ENCODE results near the gene ZMIZ1. TPM values are rescaled to one million over a fixed set of nuclear protein-coding genes. Genes with fewer than 3 reads are reported as not detected.

The ZMIZ1 gene
- total and polyA plus RNA-seq, 2 donors (not counting 1 experiment from before 2014, with no cell fraction given), result 6.3 to 30.6 TPM

DNA sequence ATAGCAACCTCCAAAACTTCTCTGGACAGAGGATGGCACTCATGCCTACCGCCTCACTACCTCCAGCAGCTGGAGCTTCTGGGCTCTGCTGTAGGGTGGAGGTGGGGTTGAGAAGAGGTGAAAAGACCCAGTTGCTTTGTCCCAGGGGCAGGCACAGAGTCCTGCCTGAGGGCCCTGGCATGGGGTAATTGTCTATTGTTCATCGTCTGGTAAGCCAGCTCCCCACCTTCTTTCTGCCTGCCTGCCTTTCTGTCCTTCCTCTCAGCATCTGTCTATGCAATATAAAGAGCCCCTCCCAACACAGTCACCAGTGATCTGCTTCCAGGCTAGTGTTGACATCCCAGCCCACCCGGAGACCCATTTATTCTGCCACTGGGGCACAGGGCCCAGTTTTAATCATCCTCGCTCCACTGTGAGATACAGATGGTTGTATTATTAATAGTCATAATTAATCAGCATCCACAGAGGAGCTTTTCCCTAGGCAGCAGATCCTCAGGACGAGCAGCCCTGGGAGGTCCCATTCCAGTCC is 39.0 kb downstream of the ZMIZ1 start:
- Histone ChIP-seq H3K27me3 (ENCODE audit: control insufficient read depth, insufficient read depth, low read length) (no peaks in the 10 kb centered on the region), H3K9ac (ENCODE audit: insufficient read depth, low read length) (no peak overlapping the region), H3K4me1 (ENCODE audit: control insufficient read depth, extremely low read depth, insufficient read depth, low read length) (peaks cover 23% of the 10 kb centered on the region), H3K9me3 (ENCODE audit: control insufficient read depth, insufficient read depth, low read depth, low read length) (no peaks in the 10 kb centered on the region), H2AFZ (ENCODE audit: low read length) (no peak overlapping the region), H3K27ac (ENCODE audit: insufficient read depth, low read length) (no peak overlapping the region), H4K20me1 (ENCODE audit: control insufficient read depth, extremely low read depth, insufficient read depth, low read length) (peaks cover 3% of the 10 kb centered on the region), H3K4me2 (ENCODE audit: extremely low read depth, insufficient read depth, low read length) (no peak overlapping the region), H3K36me3 (ENCODE audit: control insufficient read depth, insufficient read depth, low read length) (peaks cover 6% of the 10 kb centered on the region), H3K79me2 (ENCODE audit: control insufficient read depth, insufficient read depth, low read length) (peaks cover 100% of the 10 kb centered on the region), H3K4me3 (replicated peaks in 1 of 4; ENCODE audit: control extremely low read depth in 1 of 4, insufficient read depth in 1 of 4, low read depth in 3 of 4, low read length in 4 of 4) (no peak overlapping the region)
- TF ChIP-seq, protein P1, sequence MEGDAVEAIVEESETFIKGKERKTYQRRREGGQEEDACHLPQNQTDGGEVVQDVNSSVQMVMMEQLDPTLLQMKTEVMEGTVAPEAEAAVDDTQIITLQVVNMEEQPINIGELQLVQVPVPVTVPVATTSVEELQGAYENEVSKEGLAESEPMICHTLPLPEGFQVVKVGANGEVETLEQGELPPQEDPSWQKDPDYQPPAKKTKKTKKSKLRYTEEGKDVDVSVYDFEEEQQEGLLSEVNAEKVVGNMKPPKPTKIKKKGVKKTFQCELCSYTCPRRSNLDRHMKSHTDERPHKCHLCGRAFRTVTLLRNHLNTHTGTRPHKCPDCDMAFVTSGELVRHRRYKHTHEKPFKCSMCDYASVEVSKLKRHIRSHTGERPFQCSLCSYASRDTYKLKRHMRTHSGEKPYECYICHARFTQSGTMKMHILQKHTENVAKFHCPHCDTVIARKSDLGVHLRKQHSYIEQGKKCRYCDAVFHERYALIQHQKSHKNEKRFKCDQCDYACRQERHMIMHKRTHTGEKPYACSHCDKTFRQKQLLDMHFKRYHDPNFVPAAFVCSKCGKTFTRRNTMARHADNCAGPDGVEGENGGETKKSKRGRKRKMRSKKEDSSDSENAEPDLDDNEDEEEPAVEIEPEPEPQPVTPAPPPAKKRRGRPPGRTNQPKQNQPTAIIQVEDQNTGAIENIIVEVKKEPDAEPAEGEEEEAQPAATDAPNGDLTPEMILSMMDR (conservative IDR thresholded peaks at IDR 0.05 in 1 of 2, IDR thresholded peaks at IDR 0.05 in 1 of 2; ENCODE audit: low read depth in 1 of 2, low read length in 2 of 2), result no peak
- TF ChIP-seq EZH2 (IDR thresholded peaks at IDR 0.05; ENCODE audit: low read length, missing control alignments), result no peak
- DNase-seq (ENCODE audit: low read depth in 2 of 2), result no peak

DNA sequence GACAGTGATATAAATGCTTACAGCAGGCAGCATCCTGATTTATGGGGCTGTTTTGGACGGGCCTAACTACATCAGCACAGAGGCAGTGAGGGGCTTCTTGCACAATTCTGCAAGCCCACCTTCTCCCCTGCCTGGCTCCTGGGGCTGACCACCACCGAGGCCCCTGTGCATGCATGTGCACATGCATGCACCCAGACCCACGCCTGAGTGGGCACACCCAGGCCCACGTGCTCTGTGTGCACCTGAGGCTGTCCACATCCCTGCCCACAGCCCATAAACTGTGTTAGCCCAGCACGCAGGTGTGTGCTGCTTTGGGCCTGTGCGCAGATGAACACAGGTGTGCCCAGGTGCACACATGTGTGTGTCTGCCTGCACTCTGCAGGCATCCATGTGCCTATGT is 40.0 kb downstream of the ZMIZ1 start:
- no peak overlapping the region for H3K27ac ChIP-seq (ENCODE audit: insufficient read depth, low read length)
- no peaks in the 10 kb centered on the region for H3K9me3 ChIP-seq (ENCODE audit: control insufficient read depth, insufficient read depth, low read depth, low read length)
- H3K36me3 ChIP-seq (ENCODE audit: control insufficient read depth, insufficient read depth, low read length), result peaks cover 8% of the 10 kb centered on the region
- no peak overlapping the region for H3K4me2 ChIP-seq (ENCODE audit: extremely low read depth, insufficient read depth, low read length)
- TF ChIP-seq, protein P1 (conservative IDR thresholded peaks at IDR 0.05 in 1 of 2, IDR thresholded peaks at IDR 0.05 in 1 of 2; ENCODE audit: low read depth in 1 of 2, low read length in 2 of 2), result no peak
- no peak for TF ChIP-seq EZH2 (IDR thresholded peaks at IDR 0.05; ENCODE audit: low read length, missing control alignments)
- peaks cover 31% of the 10 kb centered on the region for H3K4me1 ChIP-seq (ENCODE audit: control insufficient read depth, extremely low read depth, insufficient read depth, low read length)
- no peak overlapping the region for H3K4me3 ChIP-seq (replicated peaks in 1 of 4; ENCODE audit: control extremely low read depth in 1 of 4, insufficient read depth in 1 of 4, low read depth in 3 of 4, low read length in 4 of 4)
- H4K20me1 ChIP-seq (ENCODE audit: control insufficient read depth, extremely low read depth, insufficient read depth, low read length), result peaks cover 3% of the 10 kb centered on the region
- no peak for DNase-seq (ENCODE audit: low read depth in 2 of 2)
- H3K9ac ChIP-seq (ENCODE audit: insufficient read depth, low read length), result no peak overlapping the region
- no peaks in the 10 kb centered on the region for H3K27me3 ChIP-seq (ENCODE audit: control insufficient read depth, insufficient read depth, low read length)
- H3K79me2 ChIP-seq (ENCODE audit: control insufficient read depth, insufficient read depth, low read length), result peaks cover 100% of the 10 kb centered on the region
- no peak overlapping the region for H2AFZ ChIP-seq (ENCODE audit: low read length)

DNA sequence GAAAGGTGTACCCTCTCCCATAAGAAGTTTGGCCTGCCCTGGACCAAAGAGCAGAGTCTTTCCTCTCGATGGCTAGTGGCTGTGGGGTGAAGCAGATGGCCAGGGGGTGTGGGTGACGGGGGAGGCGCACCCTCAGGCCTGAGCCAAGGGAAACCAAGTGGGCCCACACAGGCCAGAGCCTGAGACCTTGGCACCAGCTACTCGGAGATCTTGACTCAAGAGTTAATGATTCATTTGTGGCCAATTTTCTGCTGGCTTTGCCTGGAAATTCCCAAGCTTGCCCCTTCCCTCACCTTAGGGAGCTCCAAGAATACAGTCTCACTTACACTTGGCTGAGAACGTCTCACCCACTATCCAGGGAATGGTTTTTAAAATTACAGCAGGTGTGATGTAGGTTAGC is 42.7 kb downstream of the ZMIZ1 start:
- TF ChIP-seq EZH2 (IDR thresholded peaks at IDR 0.05; ENCODE audit: low read length, missing control alignments), result no peak
- TF ChIP-seq, protein P1 (conservative IDR thresholded peaks at IDR 0.05 in 1 of 2, IDR thresholded peaks at IDR 0.05 in 1 of 2; ENCODE audit: low read depth in 1 of 2, low read length in 2 of 2), result no peak
- no peaks in the 10 kb centered on the region for H3K9me3 ChIP-seq (ENCODE audit: control insufficient read depth, insufficient read depth, low read depth, low read length)
- peak overlapping the region; percentile 16 for H3K27ac ChIP-seq (ENCODE audit: insufficient read depth, low read length)
- peak; percentile 43 to 93 for DNase-seq (ENCODE audit: low read depth in 2 of 2)
- no peak overlapping the region for H2AFZ ChIP-seq (ENCODE audit: low read length)
- no peak overlapping the region for H3K9ac ChIP-seq (ENCODE audit: insufficient read depth, low read length)
- no peaks in the 10 kb centered on the region for H3K27me3 ChIP-seq (ENCODE audit: control insufficient read depth, insufficient read depth, low read length)
- H3K4me2 ChIP-seq (ENCODE audit: extremely low read depth, insufficient read depth, low read length), result no peak overlapping the region
- peaks cover 97% of the 10 kb centered on the region for H3K79me2 ChIP-seq (ENCODE audit: control insufficient read depth, insufficient read depth, low read length)
- no peak overlapping the region for H3K4me3 ChIP-seq (replicated peaks in 1 of 4; ENCODE audit: control extremely low read depth in 1 of 4, insufficient read depth in 1 of 4, low read depth in 3 of 4, low read length in 4 of 4)
- H4K20me1 ChIP-seq (ENCODE audit: control insufficient read depth, extremely low read depth, insufficient read depth, low read length), result peaks cover 3% of the 10 kb centered on the region
- peaks cover 38% of the 10 kb centered on the region for H3K4me1 ChIP-seq (ENCODE audit: control insufficient read depth, extremely low read depth, insufficient read depth, low read length)
- H3K36me3 ChIP-seq (ENCODE audit: control insufficient read depth, insufficient read depth, low read length), result peaks cover 8% of the 10 kb centered on the region

Data from fibroblast of lung (primary cell).